Mesothelial cell of epicardium (in vitro differentiated cells): Measurements from ENCODE around the gene HAPSTR1. TPM values are rescaled to one million over a fixed set of nuclear protein-coding genes. Genes with fewer than 3 reads are reported as not detected.
A peak's percentile ranks its signal among the peaks of the same experiment; 100 is the strongest.

Source experiments
- DNase-seq, 2 experiments: peaks; one replicate each; pipeline ENCODE4 v3.0.0; 2021; ENCODE audit warnings: low spot score in 2 of 2; ENCODE audit not compliant: unreplicated experiment in 2 of 2
- H3K27ac Mint-ChIP-seq: 2 replicates; pipeline ENCODE4 v1.8.0; 2021; ENCODE audit warnings: mixed read lengths
- H3K27me3 Mint-ChIP-seq: 2 replicates; pipeline ENCODE4 v1.8.0; 2021; ENCODE audit warnings: low read depth, mixed read lengths
- H3K36me3 Mint-ChIP-seq: 2 replicates; pipeline ENCODE4 v1.8.0; 2021; ENCODE audit warnings: mixed read lengths
- H3K4me1 Mint-ChIP-seq: 2 replicates; pipeline ENCODE4 v1.8.0; 2021; ENCODE audit warnings: mixed read lengths
- H3K4me3 Mint-ChIP-seq: 2 replicates; pipeline ENCODE4 v1.8.0; 2021; ENCODE audit warnings: mild to moderate bottlenecking, moderate library complexity, mixed read lengths
- H3K9me3 Mint-ChIP-seq: 2 replicates; pipeline ENCODE4 v1.8.0; 2021; ENCODE audit warnings: mixed read lengths
- total RNA-seq: library from RNA; stranded (reverse); gene quantifications from 3 replicates; pipeline ENCODE4 v1.2.1, GENCODE V29; 2021
- TF ChIP-seq, protein P1 (sequence below): fragments of 200-600 bp; sonication (generic); IDR thresholded peaks from one replicate; pipeline ENCODE4 v1.5.0; 2021; ENCODE audit warnings: antibody characterized with exemption; ENCODE audit not compliant: unreplicated experiment

The HAPSTR1 gene
- total RNA-seq, 1 donor from 2014 or later, result 80.6 TPM

- Mint-ChIP-seq H3K4me1 (peaks cover 1% of the 10 kb centered on the region), H3K27me3 (peaks cover 12% of the 10 kb centered on the region), H3K36me3 (no peaks in the 10 kb centered on the region), H3K4me3 (no peak overlapping the region), H3K9me3 (no peaks in the 10 kb centered on the region), H3K27ac (no peak overlapping the region)
- DNase-seq, result no peak
- TF ChIP-seq, protein P1, sequence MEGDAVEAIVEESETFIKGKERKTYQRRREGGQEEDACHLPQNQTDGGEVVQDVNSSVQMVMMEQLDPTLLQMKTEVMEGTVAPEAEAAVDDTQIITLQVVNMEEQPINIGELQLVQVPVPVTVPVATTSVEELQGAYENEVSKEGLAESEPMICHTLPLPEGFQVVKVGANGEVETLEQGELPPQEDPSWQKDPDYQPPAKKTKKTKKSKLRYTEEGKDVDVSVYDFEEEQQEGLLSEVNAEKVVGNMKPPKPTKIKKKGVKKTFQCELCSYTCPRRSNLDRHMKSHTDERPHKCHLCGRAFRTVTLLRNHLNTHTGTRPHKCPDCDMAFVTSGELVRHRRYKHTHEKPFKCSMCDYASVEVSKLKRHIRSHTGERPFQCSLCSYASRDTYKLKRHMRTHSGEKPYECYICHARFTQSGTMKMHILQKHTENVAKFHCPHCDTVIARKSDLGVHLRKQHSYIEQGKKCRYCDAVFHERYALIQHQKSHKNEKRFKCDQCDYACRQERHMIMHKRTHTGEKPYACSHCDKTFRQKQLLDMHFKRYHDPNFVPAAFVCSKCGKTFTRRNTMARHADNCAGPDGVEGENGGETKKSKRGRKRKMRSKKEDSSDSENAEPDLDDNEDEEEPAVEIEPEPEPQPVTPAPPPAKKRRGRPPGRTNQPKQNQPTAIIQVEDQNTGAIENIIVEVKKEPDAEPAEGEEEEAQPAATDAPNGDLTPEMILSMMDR, result no peak
Observed at GRCh38 chr16:9134739-9135138, 43.3 kb downstream of the HAPSTR1 start.

- Mint-ChIP-seq H3K9me3 (peaks cover 3% of the 10 kb centered on the region), H3K27me3 (peaks cover 14% of the 10 kb centered on the region), H3K27ac (no peak overlapping the region), H3K36me3 (peaks cover 3% of the 10 kb centered on the region), H3K4me1 (peaks cover 1% of the 10 kb centered on the region), H3K4me3 (no peak overlapping the region)
- TF ChIP-seq, protein P1, result no peak
- no peak for DNase-seq
Observed at GRCh38 chr16:9135797-9136196, 44.4 kb downstream of the HAPSTR1 start.

GRCh38 chr16:9136596-9136995 is 45.2 kb downstream of the HAPSTR1 start:
- Mint-ChIP-seq H3K9me3 (peaks cover 3% of the 10 kb centered on the region), H3K27me3 (peaks cover 14% of the 10 kb centered on the region), H3K4me3 (no peak overlapping the region), H3K36me3 (peaks cover 3% of the 10 kb centered on the region), H3K27ac (no peak overlapping the region), H3K4me1 (peaks cover 1% of the 10 kb centered on the region)
- DNase-seq, result no peak
- TF ChIP-seq, protein P1, result no peak

DNA sequence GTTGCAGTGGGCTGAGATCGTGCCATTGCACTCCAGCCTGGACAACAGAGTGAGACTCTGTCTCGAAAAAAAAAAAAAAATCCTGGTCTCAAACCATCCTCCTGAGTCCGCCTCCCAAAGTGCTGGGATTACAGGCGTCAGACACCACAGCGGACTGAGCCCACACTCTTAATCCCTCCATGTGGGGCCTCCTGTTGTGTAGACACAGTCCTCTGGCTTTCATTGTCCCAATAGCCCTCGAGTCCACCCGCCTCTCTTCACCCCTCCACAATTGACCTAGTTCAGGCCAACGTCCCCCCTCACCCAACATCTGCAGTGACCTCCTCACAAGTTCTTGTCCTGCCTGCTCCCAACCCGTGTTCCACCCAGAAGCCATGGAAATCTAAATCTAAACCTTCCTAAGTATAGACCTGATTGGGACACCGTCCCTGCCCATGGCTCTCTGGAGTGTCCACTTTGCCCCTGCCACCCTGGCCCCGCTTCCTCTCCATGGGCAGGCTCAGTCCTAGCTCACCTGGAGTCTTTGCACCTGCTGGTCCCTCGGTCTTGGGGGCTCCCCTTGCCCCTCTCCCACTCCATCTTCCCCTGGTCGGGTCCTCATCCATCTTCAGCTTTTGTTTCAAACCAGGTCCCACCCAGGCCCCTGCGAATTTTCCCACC is 46.7 kb downstream of the HAPSTR1 start:
- TF ChIP-seq, protein P1, result no peak
- DNase-seq, result no peak
- H3K9me3 Mint-ChIP-seq, result peaks cover 3% of the 10 kb centered on the region
- peaks cover 1% of the 10 kb centered on the region for H3K4me1 Mint-ChIP-seq
- H3K27ac Mint-ChIP-seq, result no peak overlapping the region
- peaks cover 3% of the 10 kb centered on the region for H3K36me3 Mint-ChIP-seq
- H3K27me3 Mint-ChIP-seq, result peaks cover 14% of the 10 kb centered on the region
- no peak overlapping the region for H3K4me3 Mint-ChIP-seq

DNA sequence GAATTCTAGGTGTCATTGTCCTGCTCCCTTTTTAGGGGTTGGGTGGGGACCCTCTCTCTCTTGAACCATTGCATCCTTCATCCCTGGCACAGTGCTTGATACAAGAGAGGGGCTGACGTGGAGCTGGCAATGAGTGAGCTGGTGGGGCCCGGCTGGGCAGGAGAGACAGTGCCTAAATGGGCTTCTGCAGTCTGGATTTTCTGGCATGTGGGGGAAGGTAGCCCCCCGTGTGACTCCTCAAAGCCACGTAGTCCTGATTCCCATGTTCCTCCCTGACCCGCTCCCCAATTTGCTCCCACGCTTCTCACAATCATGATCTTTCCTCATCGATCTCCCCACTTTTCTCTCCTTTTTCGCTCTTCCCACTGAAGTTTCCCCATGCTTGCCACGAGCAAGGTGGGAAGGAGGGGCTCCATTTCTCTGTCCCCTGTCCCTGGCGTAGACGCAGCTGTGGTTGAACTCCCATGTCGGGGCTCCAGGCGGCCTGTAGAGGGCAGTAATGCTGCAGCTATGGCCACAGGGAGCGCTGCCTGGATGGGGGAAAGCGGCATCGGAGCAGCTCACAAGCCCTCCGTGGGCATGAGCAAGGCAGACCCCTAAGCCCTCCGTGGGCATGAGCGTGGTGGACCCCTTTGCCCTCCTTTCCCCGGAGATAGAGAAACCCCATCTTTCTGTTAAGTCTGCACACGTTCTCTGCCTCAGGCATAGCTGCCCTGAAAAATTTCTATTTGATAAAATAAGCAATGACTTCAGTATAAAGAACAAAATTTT is 47.5 kb downstream of the HAPSTR1 start:
- H3K36me3 Mint-ChIP-seq, result peaks cover 3% of the 10 kb centered on the region
- H3K27me3 Mint-ChIP-seq, result peaks cover 14% of the 10 kb centered on the region
- peaks cover 3% of the 10 kb centered on the region for H3K9me3 Mint-ChIP-seq
- peaks cover 1% of the 10 kb centered on the region for H3K4me1 Mint-ChIP-seq
- TF ChIP-seq, protein P1, result peak; percentile 41
- H3K4me3 Mint-ChIP-seq, result peak overlapping the region; percentile 30
- DNase-seq, result peak; percentile 49 to 83
- no peak overlapping the region for H3K27ac Mint-ChIP-seq
